GM18861 (cell line): Measurements from ENCODE around the gene MMADHC.
A peak's percentile ranks its signal among the peaks of the same experiment; 100 is the strongest.

Source experiments
- ATAC-seq: cut with Tn5 transposase; IDR thresholded peaks from one replicate; pipeline ENCODE4 v1.9.1; 2021; ENCODE audit not compliant: unreplicated experiment

MMADHC gene

DNA sequence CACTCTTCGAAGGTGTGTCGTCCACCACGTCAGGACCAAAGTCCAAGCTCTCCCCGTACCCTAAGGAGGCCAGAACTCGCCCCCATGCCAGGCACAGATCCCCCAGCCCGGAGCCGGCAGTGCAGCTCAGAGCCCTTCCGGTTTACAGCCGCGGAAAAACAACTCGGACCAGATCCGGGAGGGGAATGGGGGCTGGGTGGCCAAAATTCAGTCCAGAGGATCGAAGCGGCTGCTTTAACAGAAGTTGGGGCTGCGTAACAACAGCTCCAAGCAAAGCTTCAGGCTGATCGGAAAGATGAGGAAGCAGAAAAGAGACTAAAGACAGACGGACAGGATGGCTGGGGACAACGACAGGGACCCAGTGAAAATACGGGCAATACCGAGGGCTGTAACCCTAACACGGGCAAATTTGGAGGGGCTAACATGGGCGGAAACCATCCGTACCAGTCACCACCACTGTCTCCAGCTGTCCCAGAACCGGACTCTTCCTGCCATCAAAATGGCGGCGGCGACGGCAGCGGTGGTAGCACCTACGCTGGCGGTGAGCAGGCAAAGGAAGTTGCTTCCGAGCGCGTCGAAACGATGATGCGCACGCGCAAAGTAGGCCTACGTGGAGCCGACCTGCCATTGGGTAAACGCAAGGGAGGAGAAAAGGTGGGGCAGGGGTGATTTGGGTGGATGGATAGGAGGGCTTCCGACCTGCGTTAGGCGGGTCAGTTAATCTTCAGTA, at the start of gene MMADHC:
Gene MMADHC (minus strand): TSS at position 556 of the 730 bp plus-strand sequence. CDS start 678 bp downstream, outside the sequence.
- ATAC-seq: peak; percentile 99

DNA sequence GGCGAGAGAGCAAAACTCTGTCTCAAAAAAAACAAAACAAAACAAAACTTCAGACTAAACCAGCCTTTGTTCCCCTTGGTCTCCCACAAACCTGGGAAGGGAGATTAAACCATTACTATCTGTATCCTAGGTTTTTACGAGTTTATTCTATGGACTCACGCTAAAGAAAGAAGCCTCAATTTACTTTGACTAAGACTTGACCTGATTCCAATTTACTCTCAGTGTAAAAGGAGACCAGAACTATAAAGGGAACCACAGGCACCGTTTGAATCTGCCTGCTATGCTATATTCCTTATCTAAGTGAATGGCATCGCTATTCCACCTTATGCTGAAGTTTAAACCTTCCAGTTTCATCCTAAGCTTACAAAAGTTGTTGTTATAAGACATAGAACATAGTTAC, 46.5 kb upstream of the MMADHC start:
- no peak for ATAC-seq

DNA sequence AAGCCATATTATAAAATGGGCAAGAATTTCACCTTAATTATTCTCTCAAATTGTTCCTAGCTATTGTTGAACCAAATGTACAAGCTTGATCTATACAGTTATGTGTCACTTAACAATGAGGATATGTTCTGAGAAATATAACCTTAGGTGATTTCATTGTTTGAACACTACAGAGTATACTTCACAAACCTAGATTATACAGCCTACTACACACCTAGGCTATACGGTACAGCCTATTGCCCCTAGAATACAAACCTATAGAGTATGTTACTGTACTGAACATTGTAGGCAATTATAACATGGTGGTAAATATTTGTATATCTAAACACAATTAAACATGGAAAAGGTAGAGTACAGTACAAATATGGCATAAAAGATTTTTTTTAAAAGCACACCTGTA, 42.9 kb upstream of the MMADHC start:
- ATAC-seq: no peak

DNA sequence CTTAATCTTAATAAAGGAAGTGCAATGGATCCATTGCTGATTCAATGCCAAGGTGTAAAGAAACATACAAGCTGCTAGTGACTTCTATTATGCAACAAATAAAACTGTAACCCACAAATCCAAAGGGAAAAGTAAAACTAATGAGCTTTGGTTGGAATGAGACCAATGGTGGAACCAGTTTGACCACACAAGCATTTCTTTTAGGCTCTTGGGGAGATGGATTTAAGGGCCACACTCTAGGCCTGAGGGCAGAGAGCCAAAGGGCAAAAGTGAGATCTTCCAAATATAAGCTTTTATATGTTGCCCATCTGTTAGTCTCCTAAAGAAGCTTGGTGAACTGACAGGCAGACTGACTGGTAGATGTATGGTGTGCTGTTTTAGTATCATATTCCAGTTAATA, 41.5 kb upstream of the MMADHC start:
- no peak for ATAC-seq

DNA sequence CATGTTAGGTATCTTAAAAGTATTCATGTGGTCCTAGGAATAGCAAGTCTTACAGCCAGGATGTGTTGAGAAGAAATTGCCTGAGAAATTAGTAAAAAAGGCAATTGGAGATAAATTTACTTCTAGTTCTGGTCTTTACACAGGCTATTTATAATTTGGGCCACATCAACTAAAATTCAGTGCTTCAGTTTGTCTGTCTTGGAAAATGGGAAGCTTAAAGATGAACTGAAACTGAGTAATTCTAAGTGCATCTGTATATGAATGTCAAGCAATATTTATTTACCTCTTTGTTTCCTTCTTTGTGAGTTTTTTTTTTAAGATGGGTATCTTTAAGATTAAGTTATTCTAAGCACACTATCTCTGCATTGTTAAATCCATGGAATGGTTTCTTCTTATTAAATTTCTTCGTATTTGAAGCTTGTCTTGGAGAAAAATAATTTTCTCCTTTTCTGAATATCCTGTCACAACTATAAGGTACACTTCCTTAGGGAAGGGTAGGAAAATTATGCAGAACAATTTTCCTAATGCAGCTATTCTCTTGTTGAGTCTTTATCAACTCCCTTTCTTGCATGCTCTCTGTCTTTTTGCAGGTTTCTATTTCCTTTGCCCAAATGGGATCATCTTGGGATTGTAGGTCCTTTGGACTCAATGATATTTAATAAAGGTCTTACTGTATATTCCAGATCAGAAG, 39.7 kb upstream of the MMADHC start:
- ATAC-seq: no peak

DNA sequence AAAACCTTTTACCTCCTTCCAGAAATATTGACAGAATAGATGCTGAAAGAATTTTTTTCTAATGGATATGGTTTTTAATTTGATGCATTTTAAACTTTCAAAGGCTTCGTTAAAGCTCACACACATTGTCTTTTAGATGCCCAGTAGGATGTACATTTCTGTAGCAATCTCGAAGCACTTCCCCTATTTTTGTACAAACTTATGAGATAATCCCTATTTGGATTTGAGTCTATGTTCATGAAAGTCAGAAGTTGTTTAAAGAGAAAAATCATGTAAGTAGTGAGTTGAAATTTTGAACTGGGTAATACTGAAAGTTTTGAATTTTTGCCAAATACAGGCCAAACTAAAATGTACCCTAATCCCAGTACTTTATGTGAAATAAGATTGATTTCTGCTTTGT, 38.1 kb upstream of the MMADHC start:
- no peak for ATAC-seq

DNA sequence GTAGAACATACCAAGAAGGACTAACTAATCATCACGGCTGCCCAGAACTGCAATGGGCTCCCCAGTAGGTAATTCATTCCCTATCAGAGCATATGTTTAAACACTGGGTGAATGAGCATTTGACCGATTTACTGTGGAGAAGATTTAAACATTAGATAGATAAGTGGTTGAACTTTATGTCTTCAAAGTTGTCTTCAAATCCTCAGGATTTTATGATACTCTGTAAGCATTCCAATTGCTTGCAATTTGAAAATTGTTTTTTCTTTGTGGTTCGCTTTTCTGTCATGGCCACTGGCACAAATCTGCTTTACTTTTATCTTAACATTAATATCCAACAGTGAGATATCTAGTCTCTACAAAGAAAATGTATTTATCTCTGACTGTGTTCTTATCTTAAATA, 37.7 kb upstream of the MMADHC start:
- ATAC-seq: no peak

DNA sequence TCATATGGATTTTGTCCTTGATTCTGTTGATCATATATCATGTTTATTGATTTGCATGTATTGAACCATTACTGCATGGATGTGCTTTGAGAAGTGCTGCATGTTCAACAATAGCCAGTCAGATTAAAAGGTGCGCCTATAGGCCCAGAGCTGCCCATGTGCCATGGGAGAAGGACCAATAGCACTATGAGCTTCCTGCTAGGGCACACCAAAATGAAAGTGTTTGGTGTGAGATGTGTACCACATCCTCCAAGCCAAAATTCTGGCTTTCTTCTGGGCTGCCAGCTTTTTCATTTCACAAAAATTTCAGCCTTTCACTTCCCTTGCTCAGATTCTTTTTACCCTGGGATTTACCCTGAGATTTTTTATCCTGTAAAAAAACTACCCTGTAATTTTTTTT, 34.8 kb upstream of the MMADHC start:
- ATAC-seq: no peak

DNA sequence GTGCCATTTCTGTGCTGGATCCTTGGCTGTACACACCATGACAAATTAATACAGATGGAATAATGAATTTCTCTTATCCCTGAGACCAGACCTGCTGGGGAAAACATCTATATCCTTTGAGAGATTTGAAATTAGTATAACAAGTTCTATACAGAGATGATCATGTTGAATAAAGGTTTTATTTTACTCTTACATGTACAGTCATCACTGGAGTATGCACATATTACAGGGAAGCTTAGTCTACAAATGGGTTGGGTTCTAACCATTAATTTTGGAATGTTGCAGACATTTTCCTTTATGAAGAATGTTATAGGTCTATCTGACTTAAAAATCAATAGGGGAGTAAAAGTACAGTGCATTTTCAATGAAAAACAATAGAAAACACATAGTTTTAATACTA, 29.9 kb upstream of the MMADHC start:
- no peak for ATAC-seq

DNA sequence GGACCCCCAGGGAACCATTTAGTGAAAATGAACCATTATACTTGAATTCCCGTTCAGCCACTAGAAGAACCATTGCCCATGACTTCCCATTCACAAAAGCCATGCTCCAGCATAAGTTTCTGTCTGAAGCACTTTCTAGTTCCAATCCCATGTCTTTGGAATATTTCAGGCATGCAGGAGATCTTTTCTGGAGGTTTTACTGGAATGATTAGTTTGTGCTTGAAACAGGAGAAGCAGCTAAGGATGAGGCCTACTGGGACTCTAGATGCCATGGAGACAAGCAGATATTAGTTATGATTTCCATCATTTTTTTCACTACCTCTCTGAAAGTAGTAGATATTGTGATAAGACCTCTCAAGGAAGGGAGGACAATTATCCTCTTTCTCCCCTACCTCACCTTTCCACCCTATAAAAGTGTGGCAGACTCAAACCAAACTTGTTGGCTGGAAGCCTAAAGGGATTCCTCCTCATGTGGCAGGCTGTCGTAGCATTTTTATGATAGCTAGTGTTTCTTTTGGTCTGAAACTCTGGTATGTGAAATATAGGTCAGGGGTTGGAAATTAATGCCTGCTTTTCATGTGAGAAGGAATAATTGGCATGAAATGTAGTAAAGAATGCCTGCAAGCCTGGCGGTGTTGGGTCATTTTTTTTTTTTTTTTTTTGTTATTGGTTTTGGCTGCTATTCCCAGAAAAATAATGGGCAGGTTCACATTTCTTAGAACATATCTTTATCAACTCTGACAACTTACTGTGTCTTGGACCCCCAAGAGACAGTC, 29.3 kb upstream of the MMADHC start:
- no peak for ATAC-seq

DNA sequence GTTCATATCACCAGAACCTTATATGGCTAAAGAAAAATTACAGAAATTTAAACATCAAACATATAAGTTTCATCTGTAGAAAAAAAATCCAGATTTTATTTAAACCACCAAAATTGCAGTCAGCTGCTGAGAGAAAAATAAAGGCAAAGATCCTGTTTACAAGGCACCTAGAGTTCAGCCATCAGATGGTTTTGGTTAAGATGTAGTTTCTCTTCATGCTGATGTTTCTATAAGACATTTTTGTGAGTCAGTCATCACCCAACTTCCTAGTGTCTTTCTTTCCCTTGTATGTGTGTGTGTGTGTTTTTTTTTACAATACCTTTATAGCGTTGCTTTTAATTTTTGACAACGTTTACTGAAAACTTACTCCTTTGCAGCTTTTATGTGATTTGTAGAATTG, 26.1 kb upstream of the MMADHC start:
- no peak for ATAC-seq

DNA sequence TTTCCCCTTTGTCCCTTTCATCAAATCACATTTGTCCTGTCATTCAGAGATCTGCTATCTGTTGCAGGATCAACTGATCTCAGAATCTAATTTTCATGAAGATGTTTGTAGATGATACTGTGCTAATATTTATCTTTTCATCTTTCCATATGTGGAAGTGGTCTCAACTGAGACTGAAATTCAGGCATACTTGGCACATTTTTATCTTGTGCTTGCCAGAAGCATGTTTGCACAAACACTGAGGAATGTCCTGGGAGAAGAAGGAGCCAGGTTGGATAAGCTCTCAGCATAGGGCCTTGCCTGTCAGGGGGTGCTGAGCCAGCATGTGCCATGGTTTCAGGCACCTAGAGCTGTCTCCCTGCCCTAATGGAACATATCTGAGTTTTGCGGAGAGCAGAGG, 24.5 kb upstream of the MMADHC start:
- no peak for ATAC-seq

DNA sequence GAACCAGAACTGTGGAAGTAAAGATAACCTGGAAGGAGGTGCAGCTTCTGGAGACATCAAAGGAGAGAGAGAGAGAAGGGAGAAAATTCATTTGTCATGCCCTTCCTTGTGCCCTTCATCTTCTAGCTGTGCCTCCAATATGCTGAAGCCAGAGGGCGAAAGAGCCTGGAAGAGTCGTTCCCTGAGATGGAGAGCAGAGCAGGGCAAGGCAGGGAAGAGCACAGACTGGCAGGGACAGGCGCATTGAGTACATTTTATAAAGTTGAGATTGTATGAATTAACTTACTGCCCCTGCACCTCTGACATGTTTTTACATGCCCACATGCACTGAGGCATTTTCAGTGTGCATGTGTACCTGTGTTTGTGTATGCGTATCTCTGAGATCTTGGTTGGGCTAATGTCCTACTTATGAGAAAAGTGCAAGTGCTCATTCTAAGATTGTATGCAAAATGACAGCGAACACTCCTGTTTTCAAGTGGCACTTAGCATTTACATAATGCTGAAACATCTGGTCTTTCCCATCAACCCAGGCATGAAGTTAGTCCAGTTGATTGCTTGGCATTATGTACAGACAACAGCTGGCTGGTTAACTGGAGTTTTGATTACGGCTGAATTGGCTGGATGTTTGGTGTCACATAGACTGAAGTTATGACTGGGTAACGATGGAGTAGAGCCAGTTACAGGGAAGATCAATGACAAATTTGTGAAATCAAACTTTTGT, 23.7 kb upstream of the MMADHC start:
- no peak for ATAC-seq

DNA sequence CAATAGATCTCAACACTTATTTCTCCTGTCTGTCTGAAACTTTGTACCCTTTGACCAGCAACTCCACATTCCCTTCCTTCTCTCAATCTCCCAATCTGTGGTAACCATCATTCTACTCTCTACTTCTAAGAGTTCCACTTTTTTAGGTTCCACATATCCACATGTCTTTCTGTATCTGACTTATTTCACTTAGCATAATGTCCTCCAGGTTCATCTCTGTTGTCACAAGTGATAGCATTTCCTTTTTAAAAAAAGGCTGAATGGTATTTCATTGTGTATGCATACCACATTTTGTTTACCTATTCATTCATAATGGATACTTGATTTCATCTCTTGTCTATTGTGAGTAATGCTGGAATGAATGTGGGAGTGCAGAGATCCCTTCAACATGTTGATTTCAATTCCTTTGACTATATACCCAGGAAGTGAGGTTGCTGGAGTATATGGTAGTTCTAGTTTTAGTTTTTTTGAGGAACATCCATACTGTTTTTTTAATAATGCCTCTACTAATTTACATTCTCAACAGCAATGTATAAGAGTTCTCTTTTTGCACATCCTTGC, 18.8 kb upstream of the MMADHC start:
- ATAC-seq: no peak

DNA sequence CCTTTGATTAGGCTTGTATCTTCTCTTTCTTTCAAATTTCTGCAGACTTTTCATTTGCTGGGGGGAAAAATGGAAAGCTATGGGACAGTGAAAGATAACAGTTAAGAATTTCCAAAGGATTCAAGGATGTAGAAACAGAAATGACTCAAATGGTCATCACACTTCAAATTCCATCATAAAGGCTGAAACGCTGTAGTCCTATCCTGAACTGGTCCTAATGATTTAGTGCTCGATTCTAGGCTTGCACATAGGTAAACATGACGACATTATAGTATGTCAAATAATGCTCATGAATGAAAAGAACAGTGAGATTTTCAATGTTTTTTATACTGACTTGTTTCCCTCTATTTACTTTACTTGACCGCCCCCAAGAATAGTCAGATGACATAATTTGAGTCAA, 15.7 kb upstream of the MMADHC start:
- ATAC-seq: no peak

DNA sequence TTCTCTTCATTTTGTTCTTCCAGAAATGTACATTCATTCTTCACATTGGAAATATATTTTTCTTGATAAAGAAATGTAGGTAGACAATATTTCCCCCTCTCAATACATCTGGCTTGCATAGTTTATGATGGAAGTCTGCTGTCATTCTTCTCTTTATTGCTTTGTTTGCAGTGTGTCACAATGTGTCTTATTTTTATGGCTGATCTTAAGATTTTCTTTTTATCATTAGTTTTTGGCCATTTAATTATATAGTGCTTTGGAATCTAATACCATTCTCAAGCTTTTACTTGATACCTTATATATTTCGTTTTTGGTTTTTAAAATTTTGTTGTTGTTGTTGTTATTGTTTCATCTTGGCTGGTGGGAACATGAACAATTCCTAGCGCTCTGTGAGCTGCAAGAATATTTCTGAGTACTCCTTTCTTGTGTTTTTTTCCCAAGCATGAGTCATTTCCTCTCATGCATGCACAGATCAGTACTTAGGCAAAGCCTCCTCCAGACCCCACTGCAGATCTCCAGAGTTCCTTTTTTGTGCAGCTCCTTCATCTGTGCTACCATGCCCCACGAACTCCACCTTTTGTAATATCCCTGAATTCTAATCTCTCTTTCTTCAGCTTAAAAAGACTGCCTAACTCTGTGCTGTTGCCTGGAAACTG, 13.7 kb upstream of the MMADHC start:
- ATAC-seq: no peak

DNA sequence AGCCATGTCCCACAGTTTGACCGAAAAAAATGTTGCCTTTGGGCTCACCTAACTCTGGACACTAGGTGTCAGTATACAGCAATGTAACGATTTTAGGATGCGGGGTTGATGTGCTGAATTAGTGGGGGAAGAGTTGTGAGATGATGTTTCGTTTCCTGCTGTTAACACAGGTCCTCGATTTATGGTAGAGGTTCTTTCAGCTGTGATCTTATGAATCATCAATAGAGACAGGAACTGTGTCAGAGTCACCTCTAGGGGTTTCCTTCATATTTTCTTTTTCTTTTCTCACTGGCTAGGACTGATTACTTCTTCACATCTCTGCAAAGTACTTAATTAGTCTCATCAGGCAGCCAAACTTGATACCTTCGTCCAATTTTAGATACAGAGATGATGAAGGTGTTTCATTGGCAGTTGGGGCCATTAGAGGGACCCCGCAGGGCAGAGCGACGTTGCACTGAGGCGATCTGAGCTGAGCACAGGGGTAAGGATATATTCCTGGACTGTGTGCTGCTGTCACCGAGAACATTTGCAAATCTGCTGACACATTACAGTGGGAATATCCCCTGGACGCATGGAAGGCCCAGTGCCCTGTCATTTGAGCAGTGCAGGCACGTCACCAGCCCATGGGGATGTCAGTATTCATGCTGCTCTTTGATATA, 10.2 kb upstream of the MMADHC start:
- ATAC-seq: peak; percentile 97

DNA sequence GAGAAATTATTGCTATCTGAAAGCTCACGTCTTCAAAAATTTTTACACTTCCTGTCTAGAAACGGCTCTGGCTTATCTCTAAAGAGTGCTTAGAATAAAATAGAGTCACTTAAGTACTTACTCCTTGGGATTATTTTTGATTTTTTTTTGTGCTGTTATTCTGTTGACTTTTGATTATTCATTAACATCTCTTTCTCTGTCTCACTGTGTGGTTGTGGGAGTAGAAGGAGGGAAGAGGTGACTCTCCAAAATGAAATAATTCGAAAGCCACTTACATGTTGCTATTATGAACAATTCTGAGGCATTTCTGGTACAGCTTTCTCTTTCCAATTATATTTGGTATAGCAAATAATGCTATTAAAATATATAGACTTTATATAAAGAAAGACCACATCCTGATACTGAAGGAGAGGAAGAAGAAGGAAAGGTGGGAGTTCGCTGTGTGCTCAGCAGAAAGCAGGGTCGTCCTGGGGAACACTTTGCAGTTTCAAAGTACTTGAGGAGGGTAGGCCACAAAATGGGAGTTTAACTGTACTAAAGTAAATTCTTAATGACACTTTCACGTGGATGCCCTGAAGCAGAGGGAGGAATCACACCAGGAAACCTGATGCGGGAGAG, 9.6 kb upstream of the MMADHC start:
- no peak for ATAC-seq

DNA sequence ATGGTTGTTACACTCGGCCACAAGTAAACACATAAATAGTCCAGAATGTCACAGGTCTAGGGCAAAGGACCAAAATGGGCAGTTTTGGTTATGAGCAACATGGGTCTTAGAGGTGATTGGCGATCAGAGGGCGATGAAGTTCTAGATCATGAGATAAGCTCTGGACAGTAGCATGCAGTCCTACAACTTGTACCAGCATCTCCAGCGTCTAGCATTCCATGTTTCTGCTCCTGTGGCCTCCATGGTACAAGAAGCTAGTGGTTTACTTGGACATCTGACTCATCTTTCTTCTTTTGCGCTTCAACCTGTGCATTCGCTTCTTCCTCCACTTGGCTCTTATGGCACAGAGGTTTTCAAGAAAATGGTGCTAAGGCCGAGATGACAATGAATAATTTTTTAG, 8.9 kb upstream of the MMADHC start:
- ATAC-seq: no peak
